ENCODE measurements around the gene MSLN. TPM values are rescaled to one million over a fixed set of nuclear protein-coding genes. Genes with fewer than 3 reads are reported as not detected.

MSLN gene
- total RNA-seq, 1 experiment from 2014 or later = 0.73 TPM

GRCh38 chr16:781346-782010 lies 20.9 kb downstream of the MSLN start:
- no TSS peak for BruUV-seq (replicated peaks)
- Histone ChIP-seq H3K4me1 (ENCODE audit: insufficient read depth, low read length) (peaks cover 13% of the 10 kb centered on the region), H3K9me3 (ENCODE audit: low read length) (no peaks in the 10 kb centered on the region), H3K79me2 (ENCODE audit: low read length) (peaks cover 4% of the 10 kb centered on the region), H2AFZ (ENCODE audit: low read length) (no peak overlapping the region), H3F3A (ENCODE audit: low read length, unreplicated experiment) (no peaks in the 10 kb centered on the region), H3K27me3 (ENCODE audit: low read length) (no peaks in the 10 kb centered on the region), H4K20me1 (ENCODE audit: low read length) (no peaks in the 10 kb centered on the region), H3K36me3 (ENCODE audit: low read depth, low read length) (no peaks in the 10 kb centered on the region), H3K9ac (ENCODE audit: low read length) (no peak overlapping the region), H3K4me2 (ENCODE audit: low read length) (no peak overlapping the region), H3K27ac (ENCODE audit: low read length) (no peak overlapping the region), H3K9me2 (replicated peaks; ENCODE audit: low read length) (no peaks in the 10 kb centered on the region), H3K4me3 (ENCODE audit: low read length) (no peak overlapping the region)
- no peak for ATAC-seq
- no peak for DNase-seq
- intact Hi-C loops (cut with micrococcal nuclease) = loop anchor here (5.0 to 10.0 kb wide), 2 partner anchors 39 to 67 kb away; partner anchors contain the start of genes CIAO3 and METRN
- CTCF ChIA-PET = no interaction called here
- POLR2A ChIA-PET (ENCODE audit: unreplicated experiment) = no interaction called here
- no peak for TF ChIP-seq EZH2 (IDR thresholded peaks at IDR 0.05; ENCODE audit: low read length, unreplicated experiment)
- no peak for TF ChIP-seq CTCF (conservative IDR thresholded peaks at IDR 0.05; ENCODE audit: low read depth, low read length)
- no peak for TF ChIP-seq EZH2phosphoT487 (IDR thresholded peaks at IDR 0.05; ENCODE audit: borderline replicate concordance, low read length)

GRCh38 chr16:782258-782657 lies 21.7 kb downstream of the MSLN start:
- H3K79me2 ChIP-seq (ENCODE audit: low read length) = peaks cover 12% of the 10 kb centered on the region
- H3K27me3 ChIP-seq (ENCODE audit: low read length) = no peaks in the 10 kb centered on the region
- intact Hi-C loops (cut with micrococcal nuclease) = loop anchor here (5.0 to 10.0 kb wide), 2 partner anchors 40 to 67 kb away; partner anchors contain the start of genes CIAO3 and METRN
- CTCF ChIA-PET = no interaction called here
- H3K9me3 ChIP-seq (ENCODE audit: low read length) = no peaks in the 10 kb centered on the region
- ATAC-seq (no peak), DNase-seq (no peak)
- no peak for TF ChIP-seq EZH2 (IDR thresholded peaks at IDR 0.05; ENCODE audit: low read length, unreplicated experiment)
- TF ChIP-seq EZH2phosphoT487 (IDR thresholded peaks at IDR 0.05; ENCODE audit: borderline replicate concordance, low read length) = no peak
- TF ChIP-seq CTCF (conservative IDR thresholded peaks at IDR 0.05; ENCODE audit: low read depth, low read length) = no peak
- no peak overlapping the region for H3K4me3 ChIP-seq (ENCODE audit: low read length)
- H3K4me2 ChIP-seq (ENCODE audit: low read length) = peak overlapping the region; percentile 74
- no peak overlapping the region for H3K27ac ChIP-seq (ENCODE audit: low read length)
- POLR2A ChIA-PET (ENCODE audit: unreplicated experiment) = no interaction called here
- no peaks in the 10 kb centered on the region for H3F3A ChIP-seq (ENCODE audit: low read length, unreplicated experiment)
- no peaks in the 10 kb centered on the region for H3K9me2 ChIP-seq (replicated peaks; ENCODE audit: low read length)
- no peak overlapping the region for H2AFZ ChIP-seq (ENCODE audit: low read length)
- BruUV-seq (replicated peaks) = no TSS peak
- H3K36me3 ChIP-seq (ENCODE audit: low read depth, low read length) = no peaks in the 10 kb centered on the region
- H3K4me1 ChIP-seq (ENCODE audit: insufficient read depth, low read length) = peaks cover 13% of the 10 kb centered on the region
- no peak overlapping the region for H3K9ac ChIP-seq (ENCODE audit: low read length)
- no peaks in the 10 kb centered on the region for H4K20me1 ChIP-seq (ENCODE audit: low read length)

GRCh38 chr16:782766-783403 lies 22.4 kb downstream of the MSLN start:
- H3K9me3 ChIP-seq (ENCODE audit: low read length) = no peaks in the 10 kb centered on the region
- no peak for TF ChIP-seq EZH2 (IDR thresholded peaks at IDR 0.05; ENCODE audit: low read length, unreplicated experiment)
- TF ChIP-seq EZH2phosphoT487 (IDR thresholded peaks at IDR 0.05; ENCODE audit: borderline replicate concordance, low read length) = peak; percentile 89
- no peaks in the 10 kb centered on the region for H3K9me2 ChIP-seq (replicated peaks; ENCODE audit: low read length)
- H3K27me3 ChIP-seq (ENCODE audit: low read length) = no peaks in the 10 kb centered on the region
- no peak overlapping the region for H2AFZ ChIP-seq (ENCODE audit: low read length)
- BruUV-seq (replicated peaks) = no TSS peak
- intact Hi-C loops (cut with micrococcal nuclease) = loop anchor here (5.0 to 10.0 kb wide), 2 partner anchors 41 to 68 kb away; partner anchors contain the start of genes CIAO3 and METRN
- no peaks in the 10 kb centered on the region for H3F3A ChIP-seq (ENCODE audit: low read length, unreplicated experiment)
- DNase-seq (peak; percentile 58), ATAC-seq (peak; percentile 39)
- H3K36me3 ChIP-seq (ENCODE audit: low read depth, low read length) = no peaks in the 10 kb centered on the region
- H3K79me2 ChIP-seq (ENCODE audit: low read length) = peaks cover 18% of the 10 kb centered on the region
- H3K27ac ChIP-seq (ENCODE audit: low read length) = no peak overlapping the region
- peaks cover 13% of the 10 kb centered on the region for H3K4me1 ChIP-seq (ENCODE audit: insufficient read depth, low read length)
- peak overlapping the region; percentile 38; the same call in 1 of the 2 replicates for H3K4me3 ChIP-seq (ENCODE audit: low read length)
- no peak overlapping the region for H3K9ac ChIP-seq (ENCODE audit: low read length)
- no peaks in the 10 kb centered on the region for H4K20me1 ChIP-seq (ENCODE audit: low read length)
- CTCF ChIA-PET = no interaction called here
- POLR2A ChIA-PET (ENCODE audit: unreplicated experiment) = no interaction called here
- peak overlapping the region; percentile 74 for H3K4me2 ChIP-seq (ENCODE audit: low read length)

Measured in PC-3 (cell line).